Gastroesophageal sphincter (tissue), 4 donors: ENCODE measurements around the gene C1orf122. TPM values are rescaled to one million over a fixed set of nuclear protein-coding genes. Genes with fewer than 3 reads are reported as not detected.

Source experiments
- ATAC-seq: fragments of 150-250 bp; one replicate; pipeline ENCODE4 v1.9.1; 2016; ENCODE audit warnings: mild to moderate bottlenecking, moderate library complexity
- H3K27ac ChIP-seq, 4 donors: fragments of 200-600 bp; sonication (generic) in 3 of 4; 1 replicate in 3 of 4; 2 replicates in 1 of 4; pipeline ENCODE4 v1.5.1; 2016 to 2019
- H3K27me3 ChIP-seq: fragments of 200-600 bp; sonication (generic); one replicate; pipeline ENCODE4 v1.5.1; 2019
- H3K36me3 ChIP-seq, 2 donors: fragments of 200-600 bp; sonication (generic); one replicate each; pipeline ENCODE4 v1.5.1; 2019; ENCODE audit warnings: control low read depth in 1 of 2
- H3K4me1 ChIP-seq, 3 donors: fragments of 200-600 bp; sonication (generic); 1 replicate in 2 of 3; 2 replicates in 1 of 3; pipeline ENCODE4 v1.5.1; 2016 to 2019; ENCODE audit warnings: control low read depth in 2 of 3
- H3K4me3 ChIP-seq, 2 donors: fragments of 200-600 bp; sonication (generic); one replicate each; pipeline ENCODE4 v1.5.1; 2019; ENCODE audit warnings: mild to moderate bottlenecking in 1 of 2, moderate library complexity in 1 of 2
- H3K9me3 ChIP-seq, 3 donors: fragments of 200-600 bp; sonication (generic); one replicate each; pipeline ENCODE4 v1.5.1; 2017 to 2019; ENCODE audit warnings: control low read depth in 2 of 3
- CTCF ChIP-seq, 4 experiments: fragments of 200-600 bp in 2 of 4; fragments of 450-650 bp in 2 of 4; sonication (generic) in 1 of 4; IDR thresholded peaks; one replicate each; pipeline ENCODE4 v1.5.1; 2017 to 2019; ENCODE audit warnings: antibody characterized with exemption in 4 of 4, mild to moderate bottlenecking in 2 of 4, moderate library complexity in 2 of 4
- EP300 ChIP-seq: sonication (generic); formaldehyde crosslinking; IDR thresholded peaks from one replicate; pipeline ENCODE4 v1.6.1; 2017; ENCODE audit warnings: antibody characterized with exemption, mild to moderate bottlenecking
- POLR2A ChIP-seq, 2 donors: fragments of 450-650 bp; IDR thresholded peaks; one replicate each; pipeline ENCODE4 v1.6.1; 2017; ENCODE audit warnings: antibody characterized with exemption in 2 of 2, mild to moderate bottlenecking in 2 of 2, moderate library complexity in 1 of 2
- POLR2AphosphoS5 ChIP-seq: sonication (generic); formaldehyde crosslinking; IDR thresholded peaks from one replicate; pipeline ENCODE4 v1.6.1; 2017; ENCODE audit warnings: antibody characterized with exemption
- WGBS, 2 donors: methylation state at CpG; one replicate each; pipeline ENCODE4 v1.1.5; 2018; ENCODE audit warnings: low coverage in 1 of 2; 5-methylcytosine and 5-hydroxymethylcytosine counted together
- total RNA-seq, 4 donors: library from RNA; depleted of rRNA; stranded (reverse); fragments of >200 nt; gene quantifications; one replicate each; pipeline ENCODE4 v1.1.0, GENCODE V29; 2016

Gene C1orf122
- total RNA-seq, 4 donors from 2014 or later, result 53.7 to 73.0 (median 62.5) TPM

- peaks cover 0 to 41% of the 10 kb centered on the region in 2 donors for H3K36me3 ChIP-seq
- TF ChIP-seq EP300, result no peak
- TF ChIP-seq CTCF (IDR thresholded peaks at IDR 0.05), result no peak
- TF ChIP-seq POLR2A (IDR thresholded peaks at IDR 0.05), result no peak
- TF ChIP-seq POLR2AphosphoS5, result no peak
- no peak overlapping the region for H3K4me3 ChIP-seq
- 96% methylated on average over 6 of the region's 6 CpGs for WGBS, 2 donors
- H3K9me3 ChIP-seq, result no peaks in the 10 kb centered on the region
- ATAC-seq, result no peak
- H3K27me3 ChIP-seq, result no peaks in the 10 kb centered on the region
- H3K27ac ChIP-seq, result no peak overlapping the region
- H3K4me1 ChIP-seq, result peaks cover 0 to 95% (median 21%) of the 10 kb centered on the region in 3 donors
These were observed 46.8 kb downstream of the C1orf122 start for GRCh38 chr1:37854406-37854805.

Other genes starting within 250 kb of the C1orf122 start
- 10 to 100 TPM; 26.7 to 43.2 (median 29.7) TPM for gene GNL2, start 211.9 kb upstream of the C1orf122 start, total RNA-seq
- 1 to 10 TPM in 3 of 4 donors, under 1 TPM in 1; 0.47 to 4.0 (median 2.5) TPM for gene RSPO1, start 172.9 kb upstream of the C1orf122 start, total RNA-seq
- gene CDCA8, start 115.3 kb upstream of the C1orf122 start, total RNA-seq, result 1 to 10 TPM in 1 of 4 donors, under 1 TPM in 3; 0.13 to 1.1 (median 0.67) TPM
- under 1 TPM; 0.12 to 0.93 (median 0.51) TPM for gene EPHA10, start 42.7 kb upstream of the C1orf122 start, total RNA-seq
- gene MANEAL, start 13.9 kb upstream of the C1orf122 start, total RNA-seq, result 1 to 10 TPM; 1.5 to 2.8 (median 2.7) TPM
- gene YRDC, start 418 bp downstream of the C1orf122 start, total RNA-seq, result 10 to 100 TPM; 13.6 to 16.9 (median 15.4) TPM
- gene MTF1, start 51.8 kb downstream of the C1orf122 start, total RNA-seq, result 1 to 10 TPM; 3.8 to 7.6 (median 5.4) TPM
- 10 to 100 TPM; 32.6 to 80.8 (median 37.7) TPM for gene INPP5B, start 139.3 kb downstream of the C1orf122 start, total RNA-seq
- gene SF3A3, start 182.2 kb downstream of the C1orf122 start, total RNA-seq, result 10 to 100 TPM; 44.0 to 61.9 (median 50.9) TPM
- gene FHL3, start 197.7 kb downstream of the C1orf122 start, total RNA-seq, result 10 to 100 TPM; 25.8 to 58.4 (median 30.6) TPM
- 10 to 100 TPM; 50.7 to 79.2 (median 59.8) TPM for gene UTP11, start 204.9 kb downstream of the C1orf122 start, total RNA-seq
- under 1 TPM in 1 of 4 donors, not detected in 3; 0.20 TPM for gene POU3F1, start 239.0 kb downstream of the C1orf122 start, total RNA-seq